Measurements from ENCODE around the gene ABCA7. TPM values are rescaled to one million over a fixed set of nuclear protein-coding genes. Genes with fewer than 3 reads are reported as not detected.

The ABCA7 gene
- total RNA-seq, 4 donors from 2014 or later = 15.5 to 58.7 (median 29.8) TPM

DNA sequence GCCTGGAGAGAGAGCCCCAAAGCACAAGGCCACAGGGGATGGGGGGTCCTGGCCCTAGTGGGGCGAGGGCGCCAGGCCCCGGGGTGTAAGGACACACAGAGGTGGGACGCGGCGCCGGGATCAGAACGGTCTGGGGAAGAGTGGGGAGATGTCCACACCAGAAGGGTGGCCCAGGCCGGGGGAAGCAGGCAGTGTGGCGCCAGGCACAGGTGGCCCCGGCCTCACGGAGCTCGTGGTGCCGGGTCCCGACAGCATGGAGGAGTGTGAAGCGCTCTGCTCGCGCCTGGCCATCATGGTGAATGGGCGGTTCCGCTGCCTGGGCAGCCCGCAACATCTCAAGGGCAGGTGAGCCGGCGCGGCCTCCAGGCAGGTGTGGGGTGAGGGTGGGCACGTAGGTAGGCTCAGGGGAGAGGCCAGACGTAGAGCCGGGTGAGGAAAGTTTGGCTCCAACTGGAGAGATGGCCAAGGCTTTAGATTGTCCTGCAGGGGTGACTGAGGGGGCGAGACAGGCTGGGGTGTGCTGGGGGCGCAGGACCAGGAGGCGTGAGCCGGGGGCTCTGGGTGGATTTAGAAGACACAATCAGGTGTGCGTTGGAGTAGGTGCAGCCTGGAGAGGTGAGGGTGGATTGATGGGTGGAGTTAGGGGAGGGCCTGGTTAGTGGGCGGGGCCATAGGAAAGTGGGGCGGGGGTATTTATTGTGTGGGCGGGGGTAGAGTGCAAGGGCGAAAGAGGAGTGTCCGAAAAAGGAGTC, 24.2 kb downstream of the ABCA7 start:
- Histone ChIP-seq H3K27ac (no peak overlapping the region), H3K27me3 (peaks cover 5% of the 10 kb centered on the region), H3K4me3 (replicated peaks in 1 of 3) (no peak overlapping the region), H3K4me1 (peaks cover 3 to 34% of the 10 kb centered on the region in 2 donors), H3K36me3 (no peaks in the 10 kb centered on the region), H3K9me3 (no peaks in the 10 kb centered on the region)
- intact Hi-C loops (cut with DNase I) = no loop called here
- 68 to 89% methylated on average over 28 to 37 of the region's 37 CpGs for WGBS, 2 donors
- DNase-seq = no peak
- TF ChIP-seq, protein P1, sequence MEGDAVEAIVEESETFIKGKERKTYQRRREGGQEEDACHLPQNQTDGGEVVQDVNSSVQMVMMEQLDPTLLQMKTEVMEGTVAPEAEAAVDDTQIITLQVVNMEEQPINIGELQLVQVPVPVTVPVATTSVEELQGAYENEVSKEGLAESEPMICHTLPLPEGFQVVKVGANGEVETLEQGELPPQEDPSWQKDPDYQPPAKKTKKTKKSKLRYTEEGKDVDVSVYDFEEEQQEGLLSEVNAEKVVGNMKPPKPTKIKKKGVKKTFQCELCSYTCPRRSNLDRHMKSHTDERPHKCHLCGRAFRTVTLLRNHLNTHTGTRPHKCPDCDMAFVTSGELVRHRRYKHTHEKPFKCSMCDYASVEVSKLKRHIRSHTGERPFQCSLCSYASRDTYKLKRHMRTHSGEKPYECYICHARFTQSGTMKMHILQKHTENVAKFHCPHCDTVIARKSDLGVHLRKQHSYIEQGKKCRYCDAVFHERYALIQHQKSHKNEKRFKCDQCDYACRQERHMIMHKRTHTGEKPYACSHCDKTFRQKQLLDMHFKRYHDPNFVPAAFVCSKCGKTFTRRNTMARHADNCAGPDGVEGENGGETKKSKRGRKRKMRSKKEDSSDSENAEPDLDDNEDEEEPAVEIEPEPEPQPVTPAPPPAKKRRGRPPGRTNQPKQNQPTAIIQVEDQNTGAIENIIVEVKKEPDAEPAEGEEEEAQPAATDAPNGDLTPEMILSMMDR (IDR thresholded peaks at IDR 0.05) = no peak
- no peak for TF ChIP-seq POLR2A (IDR thresholded peaks at IDR 0.05)

DNA sequence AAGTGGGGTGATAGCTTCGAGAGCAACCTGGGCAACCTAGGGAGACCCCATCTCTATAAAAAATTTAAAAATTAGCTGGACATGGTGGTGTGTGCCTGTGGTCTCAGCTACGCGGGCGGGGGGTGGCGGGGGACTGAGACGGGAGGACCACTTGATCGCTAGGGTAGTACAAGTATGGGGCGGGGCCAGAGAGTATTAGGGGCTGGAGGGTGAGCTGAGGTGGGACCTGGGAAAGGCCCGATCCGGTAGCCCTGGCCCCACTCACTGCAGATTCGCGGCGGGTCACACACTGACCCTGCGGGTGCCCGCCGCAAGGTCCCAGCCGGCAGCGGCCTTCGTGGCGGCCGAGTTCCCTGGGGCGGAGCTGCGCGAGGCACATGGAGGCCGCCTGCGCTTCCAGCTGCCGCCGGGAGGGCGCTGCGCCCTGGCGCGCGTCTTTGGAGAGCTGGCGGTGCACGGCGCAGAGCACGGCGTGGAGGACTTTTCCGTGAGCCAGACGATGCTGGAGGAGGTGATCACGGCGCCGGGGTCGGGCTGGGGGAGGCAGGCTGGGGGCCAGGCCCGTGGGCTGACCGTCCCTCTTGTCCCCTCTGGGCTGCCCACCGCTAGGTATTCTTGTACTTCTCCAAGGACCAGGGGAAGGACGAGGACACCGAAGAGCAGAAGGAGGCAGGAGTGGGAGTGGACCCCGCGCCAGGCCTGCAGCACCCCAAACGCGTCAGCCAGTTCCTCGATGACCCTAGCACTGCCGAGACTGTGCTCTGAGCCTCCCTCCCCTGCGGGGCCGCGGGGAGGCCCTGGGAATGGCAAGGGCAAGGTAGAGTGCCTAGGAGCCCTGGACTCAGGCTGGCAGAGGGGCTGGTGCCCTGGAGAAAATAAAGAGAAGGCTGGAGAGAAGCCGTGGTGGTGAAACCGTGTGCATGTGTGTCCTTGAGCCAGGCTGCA, 25.0 kb downstream of the ABCA7 start:
- Histone ChIP-seq H3K27me3 (peaks cover 11% of the 10 kb centered on the region), H3K36me3 (no peaks in the 10 kb centered on the region), H3K4me1 (peaks cover 3 to 37% of the 10 kb centered on the region in 2 donors), H3K4me3 (replicated peaks in 1 of 3) (no peak overlapping the region), H3K9me3 (no peaks in the 10 kb centered on the region), H3K27ac (no peak overlapping the region)
- no peak for TF ChIP-seq POLR2A (IDR thresholded peaks at IDR 0.05)
- TF ChIP-seq, protein P1 (IDR thresholded peaks at IDR 0.05) = peak; percentile 45 to 94 (median 82)
- DNase-seq = peak; percentile 59 to 68
- WGBS, 2 donors = 14 to 22% methylated on average over 26 to 29 of the region's 60 CpGs
- intact Hi-C loops (cut with DNase I) = no loop called here

DNA sequence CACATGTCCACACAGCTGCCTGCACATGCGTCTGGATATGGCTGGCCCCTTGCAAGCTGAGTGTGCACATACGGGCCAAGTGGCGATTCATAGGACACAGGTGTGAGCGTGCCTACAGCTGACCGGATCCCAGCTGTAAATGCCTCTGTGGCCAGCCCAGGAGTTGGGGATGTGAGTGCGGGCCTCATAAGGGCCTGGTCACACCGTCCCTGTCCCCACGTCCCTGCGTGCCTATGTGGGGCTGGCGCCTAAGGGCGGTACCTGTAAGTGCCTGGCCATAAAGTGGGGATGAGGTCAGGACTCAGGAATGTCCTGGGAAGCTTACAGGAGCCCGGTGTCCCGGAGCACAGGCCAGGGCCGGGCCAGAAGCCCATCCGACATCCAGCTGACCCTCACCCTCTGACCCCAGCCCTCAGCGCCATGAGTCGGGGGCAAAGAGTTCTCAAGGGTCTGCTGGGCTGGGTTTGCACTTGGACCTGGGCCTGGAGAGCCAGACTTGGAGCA, 25.8 kb downstream of the ABCA7 start:
- 62 to 71% methylated on average over 8 to 16 of the region's 17 CpGs for WGBS, 2 donors
- TF ChIP-seq, protein P1 (IDR thresholded peaks at IDR 0.05) = no peak
- TF ChIP-seq POLR2A (IDR thresholded peaks at IDR 0.05) = no peak
- intact Hi-C loops (cut with DNase I) = no loop called here
- H3K27me3 ChIP-seq = peaks cover 15% of the 10 kb centered on the region
- H3K27ac ChIP-seq = no peak overlapping the region
- no peaks in the 10 kb centered on the region for H3K9me3 ChIP-seq
- no peak for DNase-seq
- no peaks in the 10 kb centered on the region for H3K36me3 ChIP-seq
- H3K4me1 ChIP-seq = peaks cover 3 to 37% of the 10 kb centered on the region in 2 donors
- no peak overlapping the region for H3K4me3 ChIP-seq (replicated peaks in 1 of 3)

DNA sequence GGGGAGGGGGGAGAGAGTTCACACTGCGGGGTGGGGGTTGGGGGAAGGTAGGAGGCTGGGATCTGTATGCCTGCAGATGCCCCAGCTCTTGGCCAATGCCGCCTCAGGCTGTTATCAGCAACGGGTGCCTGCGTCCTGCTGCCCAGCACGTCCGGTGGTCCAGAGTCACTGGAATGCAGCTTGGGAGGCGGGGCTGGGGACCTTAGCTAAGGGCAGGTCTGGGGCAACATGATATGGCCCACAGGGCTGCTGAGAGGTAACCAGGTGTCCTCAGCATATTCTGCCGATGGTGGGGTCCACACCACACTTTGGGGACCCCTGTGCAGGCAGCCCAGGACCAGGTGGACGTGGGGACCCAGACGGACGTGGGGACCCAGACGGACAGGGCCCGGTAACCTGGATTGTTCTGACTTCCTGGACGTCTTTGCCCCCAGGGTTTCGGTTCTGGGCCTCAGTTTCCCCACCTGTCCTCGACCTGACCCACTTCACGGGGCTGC, 26.4 kb downstream of the ABCA7 start:
- TF ChIP-seq POLR2A (IDR thresholded peaks at IDR 0.05) = no peak
- TF ChIP-seq, protein P1 (IDR thresholded peaks at IDR 0.05) = no peak
- Histone ChIP-seq H3K27ac (no peak overlapping the region), H3K4me1 (peaks cover 3 to 42% of the 10 kb centered on the region in 2 donors), H3K36me3 (no peaks in the 10 kb centered on the region), H3K9me3 (no peaks in the 10 kb centered on the region), H3K27me3 (peaks cover 20% of the 10 kb centered on the region), H3K4me3 (replicated peaks in 1 of 3) (no peak overlapping the region)
- WGBS, 2 donors = 36 to 51% methylated on average over 6 to 10 of the region's 17 CpGs
- no peak for DNase-seq
- intact Hi-C loops (cut with DNase I) = no loop called here
